Measurements from ENCODE around the gene TTLL11. TPM values are rescaled to one million over a fixed set of nuclear protein-coding genes. Genes with fewer than 3 reads are reported as not detected.

The TTLL11 gene
- total RNA-seq, 4 donors from 2014 or later: 12.3 to 20.5 (median 15.3) TPM

DNA sequence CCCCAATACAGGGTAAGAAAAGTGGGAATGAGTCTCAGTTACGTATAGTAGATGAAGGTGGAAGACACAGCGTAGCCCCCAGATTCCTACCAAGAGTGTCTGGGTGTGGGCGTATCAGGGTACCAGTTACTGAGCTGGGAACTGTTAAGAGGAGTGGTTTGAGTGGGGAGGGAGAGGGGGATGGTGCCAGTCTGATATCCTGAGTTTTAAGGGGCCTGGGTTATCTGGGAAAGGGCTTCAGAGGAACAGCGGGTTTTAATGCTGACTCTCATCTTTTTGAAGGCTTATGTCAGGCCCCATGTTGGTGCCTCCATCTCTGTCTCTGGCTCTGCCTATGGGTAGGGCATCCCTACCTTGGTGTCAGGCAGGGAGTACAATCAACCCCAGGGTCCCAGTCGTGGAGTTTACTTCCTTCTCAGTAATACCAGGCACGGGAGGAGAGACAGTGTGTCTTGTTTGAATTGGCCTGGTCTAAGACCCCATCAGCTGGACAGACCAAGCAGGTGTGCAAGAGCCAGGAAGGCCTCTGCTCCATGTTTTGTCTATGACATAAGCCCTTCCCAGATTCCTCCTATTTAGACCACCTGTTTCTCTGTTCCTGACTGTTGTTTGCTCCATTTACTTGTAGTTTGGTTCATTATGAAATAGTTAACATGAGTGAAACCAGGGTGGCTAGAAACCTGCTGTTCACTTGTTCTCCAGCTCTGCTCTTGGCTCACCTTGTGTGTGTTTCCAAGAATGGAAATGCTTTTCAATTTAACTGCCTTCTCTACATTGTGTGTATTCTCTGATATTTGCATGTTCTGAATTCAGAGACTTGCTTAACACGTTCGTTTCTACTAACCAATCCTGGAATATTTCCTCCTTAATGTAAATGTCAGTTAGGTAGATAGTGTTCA is 316.1 kb downstream of the TTLL11 start:
- TF ChIP-seq, protein P1, sequence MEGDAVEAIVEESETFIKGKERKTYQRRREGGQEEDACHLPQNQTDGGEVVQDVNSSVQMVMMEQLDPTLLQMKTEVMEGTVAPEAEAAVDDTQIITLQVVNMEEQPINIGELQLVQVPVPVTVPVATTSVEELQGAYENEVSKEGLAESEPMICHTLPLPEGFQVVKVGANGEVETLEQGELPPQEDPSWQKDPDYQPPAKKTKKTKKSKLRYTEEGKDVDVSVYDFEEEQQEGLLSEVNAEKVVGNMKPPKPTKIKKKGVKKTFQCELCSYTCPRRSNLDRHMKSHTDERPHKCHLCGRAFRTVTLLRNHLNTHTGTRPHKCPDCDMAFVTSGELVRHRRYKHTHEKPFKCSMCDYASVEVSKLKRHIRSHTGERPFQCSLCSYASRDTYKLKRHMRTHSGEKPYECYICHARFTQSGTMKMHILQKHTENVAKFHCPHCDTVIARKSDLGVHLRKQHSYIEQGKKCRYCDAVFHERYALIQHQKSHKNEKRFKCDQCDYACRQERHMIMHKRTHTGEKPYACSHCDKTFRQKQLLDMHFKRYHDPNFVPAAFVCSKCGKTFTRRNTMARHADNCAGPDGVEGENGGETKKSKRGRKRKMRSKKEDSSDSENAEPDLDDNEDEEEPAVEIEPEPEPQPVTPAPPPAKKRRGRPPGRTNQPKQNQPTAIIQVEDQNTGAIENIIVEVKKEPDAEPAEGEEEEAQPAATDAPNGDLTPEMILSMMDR (IDR thresholded peaks at IDR 0.05 in 4 of 5, conservative IDR thresholded peaks at IDR 0.05 in 1 of 5): no peak
- no peak for TF ChIP-seq POLR2A (IDR thresholded peaks at IDR 0.05)
- intact Hi-C loops (cut with DNase I; ENCODE audit: low total_unique reads) (loop anchor here (10.0 kb wide), 1 partner anchor 208 kb away; no protein-coding TSS in a partner anchor), in situ Hi-C loops (cut with MboI; ENCODE audit: low sequenced_read_pairs in 4 of 4) (no loop called here)
- no peak overlapping the region for H3K4me3 ChIP-seq
- H3K9me3 ChIP-seq: no peaks in the 10 kb centered on the region
- no peak for ATAC-seq
- DNase-seq: no peak
- peaks cover 0 to 35% of the 10 kb centered on the region in 2 donors for H3K36me3 ChIP-seq
- peaks cover 45 to 59% of the 10 kb centered on the region in 2 donors for H3K4me1 ChIP-seq
- peak overlapping the region; percentile 62 to 84 (median 70) for H3K27ac ChIP-seq
- H3K27me3 ChIP-seq: no peaks in the 10 kb centered on the region

DNA sequence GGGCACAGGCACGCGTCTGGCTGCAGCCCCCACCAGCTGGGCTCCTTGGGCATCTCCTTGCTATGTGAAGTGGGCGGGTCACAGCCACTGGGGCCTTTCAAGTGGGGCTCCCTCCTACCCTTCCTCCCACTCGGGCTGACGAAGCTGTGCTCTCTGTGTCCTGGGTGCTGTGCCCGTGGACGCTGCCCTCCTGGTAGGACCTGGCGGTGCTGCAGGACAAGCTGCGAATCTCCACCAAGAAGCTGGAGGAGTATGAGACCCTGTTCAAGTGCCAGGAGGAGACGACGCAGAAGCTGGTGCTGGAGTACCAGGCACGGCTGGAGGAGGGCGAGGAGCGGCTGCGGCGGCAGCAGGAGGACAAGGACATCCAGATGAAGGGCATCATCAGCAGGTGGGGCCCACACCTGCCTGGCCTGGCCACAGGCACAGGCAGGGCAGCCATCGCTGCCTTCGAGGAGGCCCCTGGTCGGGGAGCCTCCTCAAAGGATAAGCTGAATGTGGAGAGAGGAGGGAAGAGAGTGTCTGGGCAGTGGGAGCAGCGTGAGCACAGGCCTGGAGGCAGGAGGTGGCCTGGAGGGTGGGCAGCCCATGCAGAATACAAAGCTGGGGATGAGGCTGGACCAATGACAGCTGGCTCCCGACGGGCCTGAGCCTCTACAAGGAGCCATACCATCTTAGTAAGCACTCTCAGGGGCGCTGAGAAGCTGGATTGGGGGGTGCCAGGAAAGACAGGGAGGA is 316.9 kb downstream of the TTLL11 start:
- intact Hi-C loops (cut with DNase I; ENCODE audit: low total_unique reads) (loop anchor here (10.0 kb wide), 1 partner anchor 209 kb away; no protein-coding TSS in a partner anchor), in situ Hi-C loops (cut with MboI; ENCODE audit: low sequenced_read_pairs in 4 of 4) (no loop called here)
- H3K4me1 ChIP-seq: peaks cover 49 to 68% of the 10 kb centered on the region in 2 donors
- ATAC-seq: no peak
- TF ChIP-seq POLR2A (IDR thresholded peaks at IDR 0.05): no peak
- TF ChIP-seq, protein P1 (IDR thresholded peaks at IDR 0.05 in 4 of 5, conservative IDR thresholded peaks at IDR 0.05 in 1 of 5): no peak
- no peaks in the 10 kb centered on the region for H3K27me3 ChIP-seq
- H3K36me3 ChIP-seq: peaks cover 0 to 27% of the 10 kb centered on the region in 2 donors
- peak overlapping the region; percentile 62 to 84 (median 76) for H3K27ac ChIP-seq
- DNase-seq: peak in 1 of 2 donors; percentile 12
- H3K9me3 ChIP-seq: no peaks in the 10 kb centered on the region
- no peak overlapping the region for H3K4me3 ChIP-seq

DNA sequence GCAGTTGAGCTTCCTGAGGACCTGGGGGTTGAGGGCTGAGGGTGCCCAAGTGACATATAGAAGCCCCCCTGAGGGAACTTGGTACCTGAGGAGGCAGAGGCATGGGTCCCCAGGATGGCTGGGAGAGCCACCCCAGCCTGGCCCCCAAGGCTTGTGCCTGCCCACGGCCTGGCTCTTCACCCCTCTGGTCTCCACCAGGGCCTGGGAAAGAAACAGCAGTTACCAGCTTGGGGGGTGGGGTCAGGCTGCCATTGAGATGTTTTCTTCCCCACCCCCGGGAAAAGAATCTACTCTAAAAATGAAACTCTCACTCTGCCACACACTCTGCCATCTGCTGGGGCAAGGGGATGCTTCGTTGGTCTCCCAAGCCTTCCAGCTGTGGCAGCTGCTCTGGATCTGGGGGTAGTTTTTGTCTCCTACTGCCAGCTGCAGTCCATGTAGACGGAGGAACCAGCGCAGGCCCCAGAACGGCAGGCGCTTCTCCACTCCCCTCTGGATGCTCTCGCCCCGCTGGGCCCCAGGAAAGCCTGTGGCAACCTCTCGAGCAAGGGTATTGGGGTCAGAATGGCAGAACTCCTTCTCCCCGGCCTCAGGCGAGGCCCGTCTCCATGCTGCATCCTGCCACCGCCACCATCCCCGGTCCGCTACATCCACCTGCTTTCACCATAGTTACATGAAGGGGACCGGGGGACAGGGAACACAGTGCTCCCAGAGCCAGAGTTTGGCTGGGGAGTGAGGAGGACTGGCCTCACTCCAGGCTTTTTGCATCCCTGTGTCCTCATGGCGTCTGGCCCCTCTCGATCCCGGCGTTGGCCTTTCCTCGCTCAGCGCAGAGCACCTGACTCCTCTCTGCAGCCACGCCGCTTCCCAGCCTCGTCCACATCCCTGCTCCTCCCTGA is 318.1 kb downstream of the TTLL11 start:
- DNase-seq (peak in 1 of 2 donors; percentile 45), ATAC-seq (no peak)
- Histone ChIP-seq H3K4me1 (peaks cover 49 to 65% of the 10 kb centered on the region in 2 donors), H3K27me3 (no peaks in the 10 kb centered on the region), H3K27ac (peak overlapping the region; percentile 80 to 88 (median 85)), H3K36me3 (peaks cover 0 to 34% of the 10 kb centered on the region in 2 donors), H3K9me3 (no peaks in the 10 kb centered on the region), H3K4me3 (no peak overlapping the region)
- intact Hi-C loops (cut with DNase I; ENCODE audit: low total_unique reads) (loop anchor here (10.0 kb wide), 1 partner anchor 210 kb away; no protein-coding TSS in a partner anchor), in situ Hi-C loops (cut with MboI; ENCODE audit: low sequenced_read_pairs in 4 of 4) (no loop called here)
- TF ChIP-seq, protein P1 (IDR thresholded peaks at IDR 0.05 in 4 of 5, conservative IDR thresholded peaks at IDR 0.05 in 1 of 5): no peak
- no peak for TF ChIP-seq POLR2A (IDR thresholded peaks at IDR 0.05)
